ENCODE data around the gene PGC. TPM values are rescaled to one million over a fixed set of nuclear protein-coding genes. Genes with fewer than 3 reads are reported as not detected.

Gene PGC
- total and polyA plus RNA-seq, 9 donors: 0.53 to 0.94 (median 0.81) TPM; not detected in 6

DNA sequence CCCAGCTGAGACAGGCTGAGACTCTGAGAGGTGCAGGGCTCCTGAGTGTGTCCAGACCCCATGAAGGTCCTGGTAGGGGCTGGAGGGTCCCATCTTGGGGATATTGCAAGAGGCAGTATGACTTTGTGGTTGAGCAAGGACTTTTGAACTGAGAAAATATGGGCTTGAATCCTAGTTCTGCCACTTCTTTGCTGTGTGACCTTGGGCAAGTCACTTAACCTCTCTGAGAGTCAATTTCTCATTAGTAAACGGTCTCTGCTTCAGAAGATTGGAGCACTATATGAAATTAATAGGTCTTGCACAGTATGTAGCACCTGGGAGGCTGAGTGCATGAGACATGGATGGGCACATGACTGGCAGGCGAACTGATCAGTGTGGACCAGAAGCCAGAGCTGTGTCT lies 54.5 kb downstream of the PGC start:
- no peak for DNase-seq
- no peaks in the 10 kb centered on the region for H3K9me3 ChIP-seq
- H3K4me3 ChIP-seq: no peak overlapping the region
- H3K27me3 ChIP-seq: no peaks in the 10 kb centered on the region
- 88 to 92% (median 92%) methylated on average over 2 of the region's 2 CpGs for WGBS, 3 donors
- H3K27ac ChIP-seq: no peak overlapping the region
- no peaks in the 10 kb centered on the region for H3K36me3 ChIP-seq
- intact Hi-C loops (cut with DNase I): no loop called here
- TF ChIP-seq, protein P1, sequence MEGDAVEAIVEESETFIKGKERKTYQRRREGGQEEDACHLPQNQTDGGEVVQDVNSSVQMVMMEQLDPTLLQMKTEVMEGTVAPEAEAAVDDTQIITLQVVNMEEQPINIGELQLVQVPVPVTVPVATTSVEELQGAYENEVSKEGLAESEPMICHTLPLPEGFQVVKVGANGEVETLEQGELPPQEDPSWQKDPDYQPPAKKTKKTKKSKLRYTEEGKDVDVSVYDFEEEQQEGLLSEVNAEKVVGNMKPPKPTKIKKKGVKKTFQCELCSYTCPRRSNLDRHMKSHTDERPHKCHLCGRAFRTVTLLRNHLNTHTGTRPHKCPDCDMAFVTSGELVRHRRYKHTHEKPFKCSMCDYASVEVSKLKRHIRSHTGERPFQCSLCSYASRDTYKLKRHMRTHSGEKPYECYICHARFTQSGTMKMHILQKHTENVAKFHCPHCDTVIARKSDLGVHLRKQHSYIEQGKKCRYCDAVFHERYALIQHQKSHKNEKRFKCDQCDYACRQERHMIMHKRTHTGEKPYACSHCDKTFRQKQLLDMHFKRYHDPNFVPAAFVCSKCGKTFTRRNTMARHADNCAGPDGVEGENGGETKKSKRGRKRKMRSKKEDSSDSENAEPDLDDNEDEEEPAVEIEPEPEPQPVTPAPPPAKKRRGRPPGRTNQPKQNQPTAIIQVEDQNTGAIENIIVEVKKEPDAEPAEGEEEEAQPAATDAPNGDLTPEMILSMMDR (IDR thresholded peaks at IDR 0.05): no peak
- TF ChIP-seq POLR2A (IDR thresholded peaks at IDR 0.05) (no peak), EP300 (IDR thresholded peaks at IDR 0.05) (no peak)
- no peaks in the 10 kb centered on the region for H3K4me1 ChIP-seq (ENCODE audit: insufficient read depth)

DNA sequence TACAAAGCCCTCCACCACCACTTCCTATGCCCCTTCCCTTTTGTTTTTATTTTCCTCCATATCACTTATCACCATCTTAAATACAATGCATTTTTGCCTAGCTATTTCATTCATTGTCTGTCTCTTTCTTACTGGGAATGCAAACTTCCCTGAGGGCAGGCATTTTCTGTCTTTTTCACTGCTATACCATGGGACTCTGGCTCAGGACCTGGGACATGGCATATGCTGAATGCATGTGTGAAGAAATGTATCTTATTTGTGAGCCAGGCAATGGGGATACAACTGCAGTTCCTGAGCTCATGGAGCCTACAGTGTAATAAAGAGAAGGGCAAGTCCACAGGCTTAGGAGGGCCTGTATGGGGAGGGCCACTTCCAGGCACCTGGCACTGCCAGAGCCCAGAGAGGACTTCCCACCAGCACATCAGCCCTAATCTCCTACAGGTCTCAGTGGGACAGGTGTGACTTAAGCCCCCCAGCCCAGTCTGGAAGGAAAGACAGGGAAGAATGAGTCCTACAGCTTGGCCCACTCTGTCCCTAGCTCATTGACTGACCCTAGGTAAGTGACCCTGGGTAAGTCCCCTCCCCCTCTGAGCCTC lies 55.0 kb downstream of the PGC start:
- no peak for DNase-seq
- Histone ChIP-seq H3K36me3 (no peaks in the 10 kb centered on the region), H3K4me1 (ENCODE audit: insufficient read depth) (no peaks in the 10 kb centered on the region), H3K9me3 (no peaks in the 10 kb centered on the region), H3K27me3 (no peaks in the 10 kb centered on the region), H3K27ac (no peak overlapping the region), H3K4me3 (no peak overlapping the region)
- intact Hi-C loops (cut with DNase I): no loop called here
- no peak for TF ChIP-seq EP300 (IDR thresholded peaks at IDR 0.05)
- no peak for TF ChIP-seq POLR2A (IDR thresholded peaks at IDR 0.05)
- TF ChIP-seq, protein P1 (IDR thresholded peaks at IDR 0.05): no peak

DNA sequence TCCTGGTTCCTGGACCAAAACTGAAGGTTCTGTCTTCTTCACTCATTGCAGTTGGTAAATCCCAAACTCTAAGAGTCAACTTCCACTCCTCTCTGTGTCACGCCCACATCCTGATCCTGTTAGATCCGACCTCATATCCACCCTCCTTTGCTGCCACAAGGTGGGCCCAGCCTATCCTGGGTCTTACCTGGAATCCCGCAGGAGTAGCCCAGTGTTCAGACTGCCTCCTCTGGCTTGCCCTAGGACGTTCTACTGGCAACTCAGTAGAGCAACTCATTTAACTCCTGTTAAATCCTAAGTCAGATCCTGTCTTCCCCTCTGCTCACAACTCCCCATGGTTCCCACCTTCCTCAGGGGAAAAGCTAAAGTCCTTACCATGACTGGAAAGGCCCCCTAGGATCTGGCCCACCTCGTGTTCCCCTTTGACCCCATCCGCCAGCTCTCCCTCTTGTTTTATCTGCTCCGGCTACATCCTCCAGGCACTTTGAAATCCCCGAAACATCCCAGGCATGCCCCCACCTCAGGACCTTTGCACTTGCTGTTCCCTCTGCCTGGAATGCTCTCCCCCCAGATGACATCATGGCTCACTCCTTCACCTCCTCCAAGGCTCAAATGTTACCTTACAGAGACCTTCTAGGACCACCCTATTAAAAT lies 55.6 kb downstream of the PGC start:
- no peaks in the 10 kb centered on the region for H3K4me1 ChIP-seq (ENCODE audit: insufficient read depth)
- no peak overlapping the region for H3K27ac ChIP-seq
- H3K36me3 ChIP-seq: no peaks in the 10 kb centered on the region
- DNase-seq: peak in 1 of 5 donors; percentile 6
- intact Hi-C loops (cut with DNase I): no loop called here
- H3K4me3 ChIP-seq: no peak overlapping the region
- no peaks in the 10 kb centered on the region for H3K27me3 ChIP-seq
- no peaks in the 10 kb centered on the region for H3K9me3 ChIP-seq
- WGBS, 3 donors: 78 to 82% (median 81%) methylated on average over 8 of the region's 8 CpGs
- no peak for TF ChIP-seq POLR2A (IDR thresholded peaks at IDR 0.05)
- TF ChIP-seq, protein P1 (IDR thresholded peaks at IDR 0.05): no peak
- no peak for TF ChIP-seq EP300 (IDR thresholded peaks at IDR 0.05)

DNA sequence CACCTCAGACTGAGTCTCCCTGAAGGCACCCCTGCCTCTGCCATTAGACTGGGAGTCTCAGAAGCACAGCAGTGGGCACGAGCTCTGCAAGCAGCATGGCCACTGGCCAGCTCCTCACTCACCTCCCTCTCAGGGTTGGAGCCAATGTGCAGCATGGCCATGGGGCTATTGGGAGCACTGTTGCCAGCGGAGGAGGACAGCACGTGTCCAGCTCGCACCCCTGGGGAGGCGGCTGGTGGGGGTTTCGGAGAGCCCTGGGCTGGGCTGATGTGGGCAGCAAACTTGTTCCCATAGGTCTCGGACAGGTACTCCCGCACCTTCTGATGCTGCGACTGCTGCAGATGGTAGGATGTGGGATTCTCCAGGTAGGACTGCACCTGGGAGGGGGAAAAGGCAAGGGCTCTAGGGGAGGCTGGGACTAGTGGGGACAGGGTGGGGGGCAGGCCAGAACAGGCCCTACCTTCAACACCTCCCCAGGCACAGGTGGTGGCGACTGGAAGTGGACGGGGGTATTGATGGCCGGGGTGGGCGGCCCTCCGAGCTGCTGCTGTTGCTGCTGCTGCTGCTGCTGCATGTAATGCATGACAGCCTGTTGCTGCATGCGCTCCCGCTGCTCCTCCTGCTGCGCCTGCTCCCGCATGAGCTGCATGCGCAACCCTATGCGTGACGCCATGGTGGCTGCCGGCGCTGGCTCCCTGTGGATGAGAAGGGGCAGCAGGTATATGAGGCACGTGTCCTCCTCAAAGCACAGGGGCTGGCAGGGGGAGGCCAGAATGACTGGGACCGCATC lies 56.5 kb downstream of the PGC start:
- no peak overlapping the region for H3K4me3 ChIP-seq
- no peaks in the 10 kb centered on the region for H3K4me1 ChIP-seq (ENCODE audit: insufficient read depth)
- 93 to 95% (median 94%) methylated on average over 24 to 25 of the region's 25 CpGs for WGBS, 3 donors
- TF ChIP-seq POLR2A (IDR thresholded peaks at IDR 0.05) (no peak), EP300 (IDR thresholded peaks at IDR 0.05) (no peak)
- TF ChIP-seq, protein P1 (IDR thresholded peaks at IDR 0.05): no peak
- H3K36me3 ChIP-seq: no peaks in the 10 kb centered on the region
- no peaks in the 10 kb centered on the region for H3K9me3 ChIP-seq
- no peak overlapping the region for H3K27ac ChIP-seq
- intact Hi-C loops (cut with DNase I): no loop called here
- peak in 1 of 5 donors; percentile 16 for DNase-seq
- H3K27me3 ChIP-seq: no peaks in the 10 kb centered on the region

Measured in ovary (tissue), 9 donors.